Stimulated activated CD8-positive, alpha-beta memory T cell treated with anti-CD3 and anti-CD28 coated beads, Interleukin-12 subunit alpha, Interleukin-12 subunit beta, amount 100 ng/mL, for 24 hours (primary cell): Measurements from ENCODE around the gene PRKD2.
A peak's percentile ranks its signal among the peaks of the same experiment; 100 is the strongest.
"Not testable (repeated sequence)": the region's sequence is repeated elsewhere in the genome, so short reads cannot be mapped to it uniquely, and the experiment has no call there.

Experiments used
- DNase-seq: peaks from one replicate; pipeline ENCODE4 v3.0.0-alpha.2; 2020; ENCODE audit errors: extremely low read depth

PRKD2 gene

DNA sequence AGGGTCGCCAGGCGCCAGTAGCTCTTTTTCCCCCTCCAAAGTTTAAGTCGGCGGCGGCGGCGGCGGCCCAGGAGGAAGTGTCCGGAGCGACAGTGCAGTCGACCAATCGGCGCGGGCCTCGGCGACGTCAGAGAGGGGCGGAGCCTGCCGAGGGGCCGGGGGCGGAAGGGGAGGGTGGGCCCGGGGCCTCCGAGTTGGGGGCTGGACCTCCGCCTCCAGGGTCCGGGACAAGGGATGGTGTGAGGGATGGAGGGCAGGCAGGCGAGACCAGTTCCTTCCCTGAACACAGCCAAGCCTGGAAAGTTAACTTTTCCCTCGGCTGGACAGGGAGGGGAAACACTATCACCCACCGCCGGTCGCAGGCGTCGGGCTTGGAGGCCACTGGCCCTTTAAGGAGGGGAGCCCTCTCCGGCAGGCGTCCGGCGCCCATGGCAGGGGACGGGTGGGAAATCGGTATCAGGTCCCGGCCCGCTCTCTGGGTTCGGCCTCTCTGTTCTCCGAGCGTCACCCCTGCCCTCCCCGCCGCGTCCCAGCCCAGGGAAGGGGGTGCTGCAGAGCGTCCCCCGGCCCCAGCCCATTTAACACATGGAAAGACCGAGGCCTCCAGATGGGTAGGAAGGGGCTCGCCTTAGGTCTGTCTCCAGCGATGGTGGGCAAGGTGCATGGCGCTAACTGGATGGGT lies at the start of gene PRKD2:
Gene PRKD2 (minus strand): TSS at position 81 of the 682 bp plus-strand sequence. CDS start 744 bp downstream, outside the sequence.
- DNase-seq, result peak; percentile 70

- no peak for DNase-seq
These were observed 47.9 kb upstream of the PRKD2 start for GRCh38 chr19:46764817-46765291.

DNA sequence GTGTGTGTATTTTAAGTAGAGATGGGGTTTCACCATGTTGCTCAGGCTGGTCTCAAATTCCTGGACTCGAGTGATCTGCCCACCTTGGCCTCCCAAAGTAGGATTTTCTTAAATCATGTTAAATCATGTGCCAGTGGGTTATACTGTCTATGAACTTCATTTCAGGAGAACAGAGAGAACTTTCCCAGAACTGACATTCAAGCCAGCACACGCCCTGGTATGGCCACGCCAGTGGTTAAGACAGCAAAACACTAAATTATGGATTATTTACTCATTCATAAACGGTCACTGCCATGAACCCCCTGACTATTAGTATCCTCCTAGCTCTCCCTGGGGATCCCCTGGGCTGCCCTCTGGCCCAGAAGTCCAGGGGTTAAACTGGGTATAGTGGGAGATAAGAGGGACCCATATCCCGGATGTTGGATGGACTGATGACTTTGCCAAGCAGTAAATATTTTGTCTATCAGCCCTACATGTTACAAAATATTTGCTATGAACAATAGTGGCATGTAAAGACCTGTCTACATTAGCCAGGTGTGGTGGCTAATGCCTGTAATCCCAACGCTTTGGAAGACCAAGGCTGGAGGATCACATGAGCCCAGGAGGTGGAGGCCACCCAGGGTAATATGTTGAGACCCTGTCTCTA lies 45.5 kb upstream of the PRKD2 start:
- DNase-seq, result no peak

DNA sequence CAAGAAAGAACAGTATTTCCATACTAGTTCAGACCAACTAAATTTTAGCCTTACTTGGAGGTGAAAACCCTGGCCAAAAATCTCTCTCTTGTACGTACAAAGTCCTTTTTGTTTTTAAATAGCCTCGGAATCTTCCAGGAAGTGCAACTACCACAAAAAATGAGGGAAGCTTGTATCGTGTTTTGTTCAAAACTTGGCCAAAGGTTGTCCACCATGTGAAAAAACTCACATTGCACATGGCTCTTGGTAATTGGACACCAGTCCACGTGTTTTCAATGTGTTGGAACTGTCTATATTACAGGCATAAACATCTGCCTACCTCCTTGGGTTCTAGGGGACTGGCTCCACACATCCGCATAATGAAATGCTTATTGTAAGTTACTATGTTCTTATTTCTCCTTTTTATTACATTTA lies 44.5 kb upstream of the PRKD2 start:
- no peak for DNase-seq

GRCh38 chr19:46760897-46761296 lies 44.0 kb upstream of the PRKD2 start:
- not testable (repeated sequence) for DNase-seq

GRCh38 chr19:46760363-46760762 lies 43.4 kb upstream of the PRKD2 start:
- DNase-seq, result no peak

DNA sequence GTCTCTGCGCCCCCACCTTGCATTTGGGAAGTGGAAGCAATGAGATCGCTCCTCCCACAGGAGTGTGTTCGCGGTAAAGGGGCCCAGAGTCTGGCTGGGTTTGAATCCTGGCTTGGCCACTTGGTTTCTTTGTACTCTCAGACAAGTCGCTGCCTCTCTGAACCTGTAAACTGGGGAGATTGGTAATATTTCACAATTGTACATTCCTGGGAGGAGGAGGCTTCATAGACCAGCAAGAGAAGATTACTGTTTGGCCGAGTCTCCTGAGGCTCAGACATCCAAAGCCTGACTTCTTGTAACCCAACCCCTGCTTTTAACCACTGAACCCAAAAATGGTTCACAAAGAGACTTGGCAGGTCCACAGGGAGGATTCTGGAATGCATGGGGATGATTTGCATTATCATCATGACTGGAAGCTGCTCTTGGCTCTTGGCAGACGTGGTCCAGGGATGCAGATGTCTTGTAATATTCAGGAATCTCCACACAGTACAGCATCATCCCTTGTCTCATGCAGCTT lies 43.0 kb upstream of the PRKD2 start:
- no peak for DNase-seq

DNA sequence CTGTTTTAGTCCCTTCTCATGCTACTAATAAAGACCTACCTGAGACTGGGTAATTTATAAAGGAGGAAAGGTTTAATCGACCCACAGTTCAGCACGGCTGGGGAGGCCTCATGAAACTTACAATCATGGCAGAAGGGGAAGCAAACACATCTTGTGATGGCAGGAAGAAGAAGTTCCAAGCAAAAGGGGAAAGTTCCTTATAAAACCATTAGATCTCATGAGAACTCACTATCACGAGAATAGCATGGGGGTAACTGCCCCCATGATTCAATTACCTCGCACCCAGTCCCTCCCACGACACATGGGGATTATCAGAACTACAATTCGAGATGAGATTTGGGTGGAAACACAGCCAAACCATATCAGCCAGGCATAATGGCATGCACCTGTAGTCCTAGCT lies 42.3 kb upstream of the PRKD2 start:
- no peak for DNase-seq

DNA sequence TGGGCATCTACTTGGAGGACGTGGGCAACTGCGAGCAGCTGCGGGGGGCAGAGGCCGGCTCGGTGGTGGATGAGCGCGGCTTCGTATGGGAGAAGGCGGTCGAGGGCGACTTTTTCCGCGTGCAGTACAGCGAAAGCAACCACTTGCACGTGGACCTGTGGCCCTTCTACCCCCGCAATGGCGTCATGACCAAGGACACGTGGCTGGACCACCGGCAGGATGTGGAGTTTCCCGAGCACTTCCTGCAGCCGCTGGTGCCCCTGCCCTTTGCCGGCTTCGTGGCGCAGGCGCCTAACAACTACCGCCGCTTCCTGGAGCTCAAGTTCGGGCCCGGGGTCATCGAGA lies 39.6 kb upstream of the PRKD2 start:
- no peak for DNase-seq

DNA sequence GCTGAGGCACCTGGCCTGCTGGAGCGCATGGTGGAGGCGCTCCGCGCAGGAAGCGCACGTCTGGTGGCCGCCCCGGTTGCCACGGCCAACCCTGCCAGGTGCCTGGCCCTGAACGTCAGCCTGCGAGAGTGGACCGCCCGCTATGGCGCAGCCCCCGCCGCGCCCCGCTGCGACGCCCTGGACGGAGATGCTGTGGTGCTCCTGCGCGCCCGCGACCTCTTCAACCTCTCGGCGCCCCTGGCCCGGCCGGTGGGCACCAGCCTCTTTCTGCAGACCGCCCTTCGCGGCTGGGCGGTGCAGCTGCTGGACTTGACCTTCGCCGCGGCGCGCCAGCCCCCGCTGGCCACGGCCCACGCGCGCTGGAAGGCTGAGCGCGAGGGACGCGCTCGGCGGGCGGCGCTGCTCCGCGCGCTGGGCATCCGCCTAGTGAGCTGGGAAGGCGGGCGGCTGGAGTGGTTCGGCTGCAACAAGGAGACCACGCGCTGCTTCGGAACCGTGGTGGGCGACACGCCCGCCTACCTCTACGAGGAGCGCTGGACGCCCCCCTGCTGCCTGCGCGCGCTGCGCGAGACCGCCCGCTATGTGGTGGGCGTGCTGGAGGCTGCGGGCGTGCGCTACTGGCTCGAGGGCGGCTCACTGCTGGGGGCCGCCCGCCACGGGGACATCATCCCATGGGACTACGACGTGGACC lies 39.1 kb upstream of the PRKD2 start:
- DNase-seq, result no peak

DNA sequence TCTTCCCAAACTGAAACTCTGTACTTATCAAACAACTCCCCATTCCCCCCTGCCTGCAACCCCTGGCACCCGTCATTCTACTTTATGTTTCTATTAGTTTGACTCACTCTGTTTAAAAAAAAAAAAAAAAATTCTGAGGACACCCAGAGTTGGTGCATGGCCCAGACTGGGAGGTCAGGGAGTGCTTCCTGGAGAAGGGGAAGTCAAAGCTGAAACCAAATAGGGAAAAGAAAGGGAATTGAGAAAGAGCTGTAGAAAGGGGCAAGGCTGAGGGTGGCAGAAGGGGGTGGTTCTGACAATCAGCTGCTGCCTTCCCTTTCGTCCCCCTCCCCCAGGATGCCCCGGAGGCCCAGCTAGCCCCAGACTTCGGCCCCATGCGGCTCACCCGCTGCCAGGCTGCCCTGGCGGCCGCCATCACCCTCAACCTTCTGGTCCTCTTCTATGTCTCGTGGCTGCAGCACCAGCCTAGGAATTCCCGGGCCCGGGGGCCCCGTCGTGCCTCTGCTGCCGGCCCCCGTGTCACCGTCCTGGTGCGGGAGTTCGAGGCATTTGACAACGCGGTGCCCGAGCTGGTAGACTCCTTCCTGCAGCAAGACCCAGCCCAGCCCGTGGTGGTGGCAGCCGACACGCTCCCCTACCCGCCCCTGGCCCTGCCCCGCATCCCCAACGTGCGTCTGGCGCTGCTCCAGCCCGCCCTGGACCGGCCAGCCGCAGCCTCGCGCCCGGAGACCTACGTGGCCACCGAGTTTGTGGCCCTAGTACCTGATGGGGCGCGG lies 38.4 kb upstream of the PRKD2 start:
- no peak for DNase-seq

DNA sequence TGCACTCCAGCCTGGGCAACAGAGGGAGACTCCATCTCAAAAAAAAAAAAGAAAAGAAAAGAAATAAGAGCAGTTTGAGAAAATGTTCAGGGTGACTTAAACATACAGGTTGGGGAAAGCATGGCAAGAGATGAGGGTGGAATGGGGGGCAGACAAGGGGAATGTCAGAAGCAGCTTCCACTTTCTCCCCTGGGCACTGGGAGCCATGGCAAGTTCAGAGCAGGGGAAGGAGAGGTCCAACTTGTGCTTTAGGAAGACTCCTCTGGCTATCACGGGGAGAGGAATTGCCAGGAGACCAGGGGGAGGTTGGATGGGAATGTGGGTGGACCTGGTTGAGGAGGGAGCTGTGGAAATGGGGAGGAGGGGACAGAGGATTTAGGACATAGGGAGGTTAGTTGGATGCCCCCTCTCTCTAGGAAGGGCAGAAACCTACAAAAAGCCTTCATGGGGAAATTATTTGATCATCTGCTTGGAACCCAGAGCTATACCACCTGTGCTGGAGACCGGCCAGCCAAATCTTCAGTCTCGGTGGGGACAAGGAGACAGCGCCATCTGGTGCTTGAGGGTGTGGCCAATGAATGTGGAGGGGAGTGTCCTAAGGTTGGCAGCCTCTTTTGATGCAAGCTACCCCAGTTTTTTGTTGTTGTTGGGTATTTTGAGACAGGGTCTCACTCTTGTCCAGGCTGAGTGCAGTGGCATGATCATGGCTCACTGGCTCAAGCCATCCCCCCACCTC lies 36.7 kb upstream of the PRKD2 start:
- no peak for DNase-seq

- peak; percentile 53 for DNase-seq
These were observed 31.6 kb upstream of the PRKD2 start for GRCh38 chr19:46748325-46749109.

DNA sequence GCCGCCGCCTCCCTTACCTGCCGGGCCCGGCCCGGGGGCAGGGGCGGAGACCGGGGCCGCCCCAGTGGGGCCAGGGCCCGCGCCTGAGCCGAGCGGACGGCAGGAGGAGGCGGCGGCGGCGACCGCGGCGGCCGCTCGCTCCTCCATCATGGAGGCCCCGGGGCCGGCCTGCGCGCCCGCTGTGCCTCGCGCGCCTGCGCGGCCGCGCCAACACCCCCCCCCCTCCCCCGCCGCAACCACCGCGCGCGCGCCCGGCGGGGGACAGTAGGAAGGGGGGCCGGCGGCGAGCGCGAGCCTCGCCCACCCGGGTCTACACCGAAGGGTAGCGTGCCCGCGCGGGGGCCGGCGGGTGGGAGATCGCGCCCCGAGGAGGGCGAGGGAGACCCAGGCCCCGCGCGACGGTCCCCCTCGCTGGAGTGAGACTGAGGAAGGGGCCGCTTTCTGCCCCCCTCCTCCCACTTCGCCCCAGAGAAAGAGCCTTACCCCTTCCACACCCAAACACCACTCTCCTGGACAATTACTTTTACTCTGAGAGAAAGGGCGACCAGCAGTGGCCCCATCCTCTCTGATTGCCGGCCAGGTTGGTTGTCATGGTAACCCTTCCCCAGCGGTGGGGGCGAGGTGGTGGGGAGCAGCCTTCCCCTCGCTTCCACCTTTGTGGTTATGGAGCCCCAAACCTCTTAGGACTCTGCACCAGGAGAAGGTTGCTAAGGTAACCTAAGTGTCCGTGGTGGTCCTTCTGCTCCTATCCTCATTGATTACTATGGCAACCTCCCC lies 29.6 kb upstream of the PRKD2 start, which contains the start of gene STRN4:
Gene STRN4 (minus strand): TSS at position 170 of the 777 bp plus-strand sequence. CDS start 20 bp downstream, at position 150.
- DNase-seq, result no peak

- DNase-seq, result no peak
These were observed 28.8 kb upstream of the PRKD2 start, which contains the start of gene FKRP for GRCh38 chr19:46745521-46746280. Gene FKRP (plus strand): TSS chr19:46746057. CDS start chr19:46755451, 9,394 bp downstream.

- DNase-seq, result no peak
These were observed 28.1 kb upstream of the PRKD2 start for GRCh38 chr19:46745030-46745429.

GRCh38 chr19:46744005-46744691 lies 27.2 kb upstream of the PRKD2 start:
- no peak for DNase-seq

GRCh38 chr19:46742926-46743480 lies 26.1 kb upstream of the PRKD2 start:
- DNase-seq, result no peak
